LoVo (cell line): Measurements from ENCODE around the gene OPTC.
"Not testable (repeated sequence)": the region's sequence is repeated elsewhere in the genome, so short reads cannot be mapped to it uniquely, and the experiment has no call there.

Experiments used
- DNase-seq: peaks from one replicate; pipeline ENCODE4 v3.0.0-alpha.2; 2016; ENCODE audit warnings: low spot score

Gene OPTC

GRCh38 chr1:203465948-203466347 is 28.0 kb upstream of the OPTC start:
- DNase-seq, result no peak

- not testable (repeated sequence) for DNase-seq
Observed at GRCh38 chr1:203466906-203467549, 26.9 kb upstream of the OPTC start.

- no peak for DNase-seq
Observed at GRCh38 chr1:203467550-203467921, 26.4 kb upstream of the OPTC start.

- DNase-seq, result no peak
Observed at GRCh38 chr1:203468326-203468725, 25.6 kb upstream of the OPTC start.

GRCh38 chr1:203470240-203470639 is 23.7 kb upstream of the OPTC start:
- DNase-seq, result no peak

GRCh38 chr1:203471841-203472240 is 22.1 kb upstream of the OPTC start:
- no peak for DNase-seq

- DNase-seq, result no peak
Observed at GRCh38 chr1:203473281-203473680, 20.7 kb upstream of the OPTC start.

- DNase-seq, result no peak
Observed at GRCh38 chr1:203473781-203474305, 20.1 kb upstream of the OPTC start.

GRCh38 chr1:203475012-203475981 is 18.7 kb upstream of the OPTC start, which contains the start of gene PRELP:
PRELP (plus strand) TSS chr1:203475806; CDS start chr1:203483185, 7,379 bp downstream.
- DNase-seq, result no peak

GRCh38 chr1:203476216-203476814 is 17.6 kb upstream of the OPTC start:
- DNase-seq, result no peak

GRCh38 chr1:203477748-203478147 is 16.2 kb upstream of the OPTC start:
- no peak for DNase-seq

- no peak for DNase-seq
Observed at GRCh38 chr1:203478231-203478630, 15.7 kb upstream of the OPTC start.

- DNase-seq, result no peak
Observed at GRCh38 chr1:203478986-203479385, 15.0 kb upstream of the OPTC start.

GRCh38 chr1:203479646-203480045 is 14.3 kb upstream of the OPTC start:
- no peak for DNase-seq

- DNase-seq, result no peak
Observed at GRCh38 chr1:203480084-203480483, 13.9 kb upstream of the OPTC start.

- DNase-seq, result peak; percentile 79
Observed at GRCh38 chr1:203480525-203481084, 13.3 kb upstream of the OPTC start.

GRCh38 chr1:203481196-203481595 is 12.8 kb upstream of the OPTC start:
- DNase-seq, result no peak

- no peak for DNase-seq
Observed at GRCh38 chr1:203486618-203487370, 7.2 kb upstream of the OPTC start.

GRCh38 chr1:203488539-203488938 is 5.4 kb upstream of the OPTC start:
- no peak for DNase-seq

- no peak for DNase-seq
Observed at GRCh38 chr1:203490607-203491006, 3.3 kb upstream of the OPTC start.

- DNase-seq, result no peak
Observed at GRCh38 chr1:203491664-203492063, 2.3 kb upstream of the OPTC start.
